ENCODE measurements around the gene UNCX. TPM values are rescaled to one million over a fixed set of nuclear protein-coding genes. Genes with fewer than 3 reads are reported as not detected.
A peak's percentile ranks its signal among the peaks of the same experiment; 100 is the strongest.

UNCX gene
- total RNA-seq, 2 experiments from 2014 or later, result not detected

DNA sequence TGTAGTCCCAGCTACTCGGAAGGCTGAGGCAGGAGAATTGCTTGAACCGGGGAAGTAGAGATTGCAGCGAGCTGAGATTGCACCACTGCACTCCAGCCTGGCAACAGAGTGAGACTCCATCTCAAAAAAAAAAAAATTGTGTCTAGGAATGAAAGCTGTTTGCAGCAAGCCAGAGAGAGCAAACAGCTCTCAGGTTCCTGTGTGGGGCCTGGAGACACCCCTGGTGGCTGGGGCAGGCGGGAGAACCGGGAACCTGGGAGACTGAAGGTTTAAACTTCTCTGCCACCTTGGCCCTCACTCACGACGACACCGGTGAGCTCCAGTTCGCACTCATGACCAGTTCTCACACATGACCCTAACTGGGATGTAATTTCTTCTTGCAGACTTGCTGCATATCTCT is 13.2 kb upstream of the UNCX start:
- CTCF ChIA-PET, result interaction anchor here (0.6 kb wide), 1 partner anchor 29 kb away, joined by 3 read pairs; no protein-coding TSS in a partner anchor
- H3K27me3 Mint-ChIP-seq, result peaks cover 38% of the 10 kb centered on the region
- DNase-seq (no peak), ATAC-seq (no peak)
- intact Hi-C loops (cut with DNase I, micrococcal nuclease), result no loop called here
- H3K4me1 Mint-ChIP-seq, result no peaks in the 10 kb centered on the region
- no peaks in the 10 kb centered on the region for H3K9me3 Mint-ChIP-seq (ENCODE audit: low read depth)
- POLR2A ChIA-PET, result interaction anchor here (0.7 kb wide), 1 partner anchor 89 kb away, joined by 4 read pairs; no protein-coding TSS in a partner anchor
- no peak overlapping the region for H3K27ac Mint-ChIP-seq
- H3K36me3 Mint-ChIP-seq (ENCODE audit: low read depth), result no peaks in the 10 kb centered on the region
- no peak overlapping the region for H3K4me3 Mint-ChIP-seq

DNA sequence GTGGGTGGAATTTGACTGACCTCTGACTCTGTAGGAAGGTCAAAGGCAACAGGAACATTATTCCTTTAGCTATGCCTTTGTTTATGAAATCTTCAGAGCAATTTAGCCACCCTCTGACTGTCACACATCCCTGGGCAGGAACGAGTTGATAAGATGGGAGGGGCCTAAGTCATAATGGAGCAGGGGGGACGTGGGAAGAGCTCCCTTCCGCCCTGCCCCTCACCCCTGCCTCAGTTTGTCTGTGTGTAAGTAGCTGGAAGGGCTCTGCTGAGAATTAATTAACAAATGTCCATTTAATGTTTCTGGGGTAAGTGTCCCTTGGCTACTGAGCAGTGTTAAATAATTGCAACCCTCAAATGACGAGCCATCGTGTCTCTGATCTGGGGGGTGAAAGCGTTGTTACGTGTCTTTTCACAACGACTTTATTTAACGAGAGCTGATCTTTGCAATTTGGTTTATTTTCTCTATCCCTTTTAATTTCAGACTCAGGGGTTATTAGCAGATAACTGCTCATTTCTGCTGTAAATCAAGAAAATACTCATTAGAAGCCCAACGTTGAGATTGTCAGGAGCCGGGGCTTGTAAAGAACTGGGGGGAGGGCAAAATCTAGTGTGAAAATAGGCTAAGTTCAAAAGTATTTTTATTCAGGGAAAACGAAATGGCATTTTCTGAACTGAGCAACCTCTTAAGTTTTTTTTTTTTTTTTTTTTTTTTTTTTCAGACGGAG is 12.5 kb upstream of the UNCX start:
- Mint-ChIP-seq H3K4me1 (no peaks in the 10 kb centered on the region), H3K4me3 (no peak overlapping the region), H3K27me3 (peaks cover 42% of the 10 kb centered on the region), H3K9me3 (ENCODE audit: low read depth) (no peaks in the 10 kb centered on the region), H3K27ac (no peak overlapping the region), H3K36me3 (ENCODE audit: low read depth) (no peaks in the 10 kb centered on the region)
- ATAC-seq (no peak), DNase-seq (no peak)
- ChIA-PET CTCF (interaction anchor here (0.6 kb wide), 1 partner anchor 29 kb away, joined by 3 read pairs; no protein-coding TSS in a partner anchor), POLR2A (interaction anchor here (0.7 kb wide), 1 partner anchor 90 kb away, joined by 4 read pairs; no protein-coding TSS in a partner anchor)
- intact Hi-C loops (cut with DNase I, micrococcal nuclease), result no loop called here

DNA sequence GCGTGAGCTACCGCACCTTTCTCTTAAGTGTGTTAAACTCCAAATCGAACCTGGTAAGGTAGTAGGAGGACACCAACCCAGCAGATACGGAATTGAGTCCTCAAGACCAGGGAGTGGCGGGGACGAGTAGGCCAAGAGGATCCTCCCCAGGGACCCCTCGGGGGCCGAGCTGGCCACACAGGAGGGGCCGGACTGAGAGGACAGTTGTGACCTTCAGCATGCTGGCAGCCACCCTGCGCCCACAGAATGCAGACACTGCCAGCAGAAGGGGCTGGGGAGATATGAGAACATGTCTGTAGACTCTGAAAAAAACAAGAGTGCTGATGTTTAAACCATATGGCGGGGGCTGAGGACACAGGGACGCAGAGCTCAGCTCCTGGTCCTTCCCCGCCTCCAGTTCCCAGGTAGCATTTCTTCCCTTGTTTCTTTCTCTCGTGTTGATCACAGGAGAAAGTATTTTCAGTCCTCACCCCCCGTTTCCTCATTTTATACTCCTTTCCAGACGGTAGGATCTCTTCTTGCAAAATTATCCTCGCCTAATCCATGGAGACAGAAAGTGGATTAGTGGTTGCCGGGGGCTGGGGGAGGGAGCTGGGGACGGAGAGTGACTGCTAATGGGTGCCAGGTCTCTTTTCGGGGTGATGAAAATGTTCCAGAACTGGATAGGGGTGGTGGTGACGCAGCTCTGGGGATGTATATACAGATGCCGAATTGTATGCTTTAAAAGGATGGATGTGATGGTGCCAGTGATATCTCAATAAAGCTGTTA is 11.5 kb upstream of the UNCX start:
- Mint-ChIP-seq H3K27ac (no peak overlapping the region), H3K4me3 (no peak overlapping the region), H3K9me3 (ENCODE audit: low read depth) (no peaks in the 10 kb centered on the region), H3K36me3 (ENCODE audit: low read depth) (no peaks in the 10 kb centered on the region), H3K4me1 (no peaks in the 10 kb centered on the region), H3K27me3 (peaks cover 45% of the 10 kb centered on the region)
- intact Hi-C loops (cut with DNase I, micrococcal nuclease), result no loop called here
- DNase-seq (no peak), ATAC-seq (no peak)
- ChIA-PET POLR2A (no interaction called here), CTCF (no interaction called here)

- Mint-ChIP-seq H3K4me1 (no peaks in the 10 kb centered on the region), H3K27ac (no peak overlapping the region), H3K36me3 (ENCODE audit: low read depth) (no peaks in the 10 kb centered on the region), H3K27me3 (peaks cover 52% of the 10 kb centered on the region), H3K4me3 (no peak overlapping the region), H3K9me3 (ENCODE audit: low read depth) (no peaks in the 10 kb centered on the region)
- intact Hi-C loops (cut with DNase I, micrococcal nuclease), result loop anchor here in 1 of 2 experiments (1.0 kb wide), 1 partner anchor 22 kb away; no protein-coding TSS in a partner anchor
- ATAC-seq, result no peak
- ChIA-PET POLR2A (no interaction called here), CTCF (interaction anchor here (0.8 kb wide), 2 partner anchors 209 to 251 kb away, joined by 3 read pairs; no protein-coding TSS in a partner anchor)
- no peak for DNase-seq
These were observed 9.3 kb upstream of the UNCX start for GRCh38 chr7:1223196-1223981.

GRCh38 chr7:1224086-1224716 is 8.5 kb upstream of the UNCX start:
- H3K27me3 Mint-ChIP-seq, result peaks cover 55% of the 10 kb centered on the region
- H3K27ac Mint-ChIP-seq, result no peak overlapping the region
- H3K4me1 Mint-ChIP-seq, result no peaks in the 10 kb centered on the region
- ChIA-PET CTCF (interaction anchor here (0.8 to 0.9 kb wide), 2 partner anchors 23 to 208 kb away, joined by 3 read pairs; no protein-coding TSS in a partner anchor), POLR2A (no interaction called here)
- no peak overlapping the region for H3K4me3 Mint-ChIP-seq
- intact Hi-C loops (cut with DNase I, micrococcal nuclease), result loop anchor here in 1 of 2 experiments (2.0 kb wide), 1 partner anchor 15 kb away; no protein-coding TSS in a partner anchor
- no peaks in the 10 kb centered on the region for H3K36me3 Mint-ChIP-seq (ENCODE audit: low read depth)
- H3K9me3 Mint-ChIP-seq (ENCODE audit: low read depth), result no peaks in the 10 kb centered on the region
- ATAC-seq (no peak), DNase-seq (no peak)

- H3K4me1 Mint-ChIP-seq, result no peaks in the 10 kb centered on the region
- H3K27me3 Mint-ChIP-seq, result peaks cover 51% of the 10 kb centered on the region
- no peak overlapping the region for H3K27ac Mint-ChIP-seq
- ATAC-seq (no peak), DNase-seq (no peak)
- H3K9me3 Mint-ChIP-seq (ENCODE audit: low read depth), result no peaks in the 10 kb centered on the region
- intact Hi-C loops (cut with DNase I, micrococcal nuclease), result loop anchor here (1.0 to 5.0 kb wide), 5 partner anchors 14 to 249 kb away; no protein-coding TSS in a partner anchor
- no peak overlapping the region for H3K4me3 Mint-ChIP-seq
- H3K36me3 Mint-ChIP-seq (ENCODE audit: low read depth), result no peaks in the 10 kb centered on the region
- ChIA-PET CTCF (interaction anchor here (0.6 to 0.9 kb wide), 3 partner anchors 22 to 701 kb away, joined by 3 read pairs; no protein-coding TSS in a partner anchor), POLR2A (no interaction called here)
These were observed 7.6 kb upstream of the UNCX start for GRCh38 chr7:1225030-1225429.

GRCh38 chr7:1225441-1226185 is 7.1 kb upstream of the UNCX start:
- H3K4me1 Mint-ChIP-seq, result no peaks in the 10 kb centered on the region
- intact Hi-C loops (cut with DNase I, micrococcal nuclease), result loop anchor here (1.0 to 5.0 kb wide), 6 partner anchors 13 to 249 kb away; no protein-coding TSS in a partner anchor
- no peak overlapping the region for H3K27ac Mint-ChIP-seq
- H3K9me3 Mint-ChIP-seq (ENCODE audit: low read depth), result no peaks in the 10 kb centered on the region
- DNase-seq, result peak; percentile 74
- H3K27me3 Mint-ChIP-seq, result peaks cover 49% of the 10 kb centered on the region
- ChIA-PET CTCF (interaction anchor here (0.6 to 0.9 kb wide), 3 partner anchors 22 to 701 kb away, joined by 3 read pairs; no protein-coding TSS in a partner anchor), POLR2A (no interaction called here)
- no peak overlapping the region for H3K4me3 Mint-ChIP-seq
- peak; percentile 33 for ATAC-seq
- no peaks in the 10 kb centered on the region for H3K36me3 Mint-ChIP-seq (ENCODE audit: low read depth)

- ATAC-seq (no peak), DNase-seq (no peak)
- no peak overlapping the region for H3K27ac Mint-ChIP-seq
- no peaks in the 10 kb centered on the region for H3K36me3 Mint-ChIP-seq (ENCODE audit: low read depth)
- no peak overlapping the region for H3K4me3 Mint-ChIP-seq
- intact Hi-C loops (cut with DNase I, micrococcal nuclease), result loop anchor here in 1 of 2 experiments (2.0 to 5.0 kb wide), 2 partner anchors 16 to 186 kb away; no protein-coding TSS in a partner anchor
- POLR2A ChIA-PET, result no interaction called here
- H3K4me1 Mint-ChIP-seq, result no peaks in the 10 kb centered on the region
- CTCF ChIA-PET, result interaction anchor here (0.9 kb wide), 1 partner anchor 25 kb away, joined by 4 read pairs; no protein-coding TSS in a partner anchor
- H3K9me3 Mint-ChIP-seq (ENCODE audit: low read depth), result no peaks in the 10 kb centered on the region
- H3K27me3 Mint-ChIP-seq, result peaks cover 51% of the 10 kb centered on the region
These were observed 6.3 kb upstream of the UNCX start for GRCh38 chr7:1226186-1226901.

DNA sequence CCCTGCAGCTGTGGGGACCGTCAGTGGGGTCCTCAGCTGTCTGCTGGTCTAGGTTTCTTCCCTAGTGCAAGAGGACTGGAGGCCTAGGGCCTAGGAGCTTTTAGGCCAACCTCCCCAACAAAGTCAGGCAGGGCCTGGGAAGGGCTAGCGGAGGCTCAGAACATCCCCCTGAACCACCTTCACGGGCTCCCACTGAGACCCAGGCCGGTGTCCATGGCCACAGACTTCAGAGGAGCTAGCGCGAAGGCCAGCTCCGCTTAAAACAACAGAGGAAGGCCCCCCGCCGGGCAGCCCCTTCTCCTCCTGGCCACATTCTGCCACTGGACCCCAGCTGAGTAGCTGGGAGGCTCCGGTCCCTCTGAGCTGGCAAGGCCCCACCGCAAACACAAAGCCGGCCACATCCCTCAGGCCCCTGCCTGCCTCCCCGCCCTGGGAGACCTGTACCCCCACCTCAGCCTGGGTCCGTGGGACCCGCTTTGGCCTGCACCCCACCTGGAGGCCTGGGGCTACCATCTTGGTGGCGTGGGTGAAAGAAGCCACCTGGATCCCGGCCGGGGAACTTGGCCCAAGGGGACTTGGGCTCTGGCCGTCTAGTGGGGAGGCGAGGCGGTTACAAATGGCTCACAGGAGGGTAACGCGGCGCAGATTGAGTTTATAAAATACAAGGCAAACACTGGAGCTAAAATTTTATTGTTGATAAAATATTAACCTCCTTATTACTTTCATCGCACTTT is 5.4 kb upstream of the UNCX start:
- intact Hi-C loops (cut with DNase I, micrococcal nuclease), result loop anchor here in 1 of 2 experiments (2.0 to 5.0 kb wide), 2 partner anchors 16 to 185 kb away; no protein-coding TSS in a partner anchor
- ATAC-seq (no peak), DNase-seq (no peak)
- Mint-ChIP-seq H3K27me3 (peaks cover 55% of the 10 kb centered on the region), H3K4me1 (peaks cover 4% of the 10 kb centered on the region), H3K36me3 (ENCODE audit: low read depth) (no peaks in the 10 kb centered on the region), H3K9me3 (ENCODE audit: low read depth) (no peaks in the 10 kb centered on the region), H3K4me3 (no peak overlapping the region), H3K27ac (no peak overlapping the region)
- POLR2A ChIA-PET, result no interaction called here
- CTCF ChIA-PET, result interaction anchor here (0.9 to 1.5 kb wide), 3 partner anchors 12 to 24 kb away, joined by 4 to 9 read pairs (median 4); no protein-coding TSS in a partner anchor
